Cardiac muscle cell (in vitro differentiated cells and primary cell): ENCODE measurements around the gene RUSC1. TPM values are rescaled to one million over a fixed set of nuclear protein-coding genes. Genes with fewer than 3 reads are reported as not detected.

Experiments
- DNase-seq, 2 donors: peaks; one replicate each; pipeline versions ENCODE4 v3.0.0 to v3.0.0-alpha.2; 2010 to 2017; ENCODE audit warnings: low read depth in 1 of 2, low spot score in 1 of 2
- H3K27ac ChIP-seq: fragments of 200-600 bp; sonication (generic); 2 replicates; pipeline ENCODE4 v1.5.1; 2016
- H3K27me3 ChIP-seq: fragments of 200-600 bp; sonication (generic); 2 replicates; pipeline ENCODE4 v1.6.0; 2016; ENCODE audit warnings: control low read depth
- H3K36me3 ChIP-seq: fragments of 200-600 bp; sonication (generic); 2 replicates; pipeline ENCODE4 v1.5.1; 2016; ENCODE audit warnings: control low read depth
- H3K4me1 ChIP-seq: fragments of 200-600 bp; sonication (generic); 2 replicates; pipeline ENCODE4 v1.8.1; 2017; ENCODE audit warnings: low read depth, mild to moderate bottlenecking, mixed run types
- H3K4me3 ChIP-seq: fragments of 200-600 bp; sonication (generic); 2 replicates; pipeline ENCODE4 v1.5.1; 2016; ENCODE audit warnings: mild to moderate bottlenecking
- H3K9me3 ChIP-seq: fragments of 200-600 bp; sonication (generic); 2 replicates; pipeline ENCODE4 v1.5.1; 2017; ENCODE audit warnings: low read depth, mild to moderate bottlenecking, control low read depth
- polyA plus RNA-seq: library from polyadenylated mRNA; unstranded; fragments of >200 nt; fragmentation: Nextera tagmentation; extraction: Ambion mirVana; gene quantifications from 2 replicates; pipeline ENCODE4 v1.2.1, GENCODE V29; 2016
- total RNA-seq: library from RNA; depleted of rRNA; stranded (reverse); fragments of >200 nt; gene quantifications from 2 replicates; pipeline ENCODE4 v1.2.3, GENCODE V29; 2016
- TF ChIP-seq, protein P1 (sequence below): IDR thresholded peaks from 2 replicates; pipeline ENCODE4 v1.5.1; 2012; ENCODE audit warnings: low read depth, mild to moderate bottlenecking, low read length

RUSC1 gene
- total and polyA plus RNA-seq, 2 experiments from 2014 or later = 25.9 to 44.4 TPM

DNA sequence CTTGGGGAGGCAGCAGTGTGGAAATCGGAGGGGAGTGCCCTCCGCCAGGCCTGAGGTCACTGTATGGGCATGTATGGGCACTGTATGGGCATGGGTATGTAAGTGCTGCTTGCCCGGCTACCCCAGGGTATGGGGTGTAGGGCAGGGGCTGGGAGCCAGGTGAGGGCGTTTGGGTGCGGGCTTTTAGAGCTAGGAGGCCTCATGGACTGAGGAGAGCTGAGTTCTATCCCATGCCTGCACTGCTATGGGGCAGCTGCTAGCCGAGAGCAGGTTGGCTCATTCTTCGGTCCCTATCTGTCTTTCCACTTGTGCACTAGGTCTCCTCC is 24.8 kb upstream of the RUSC1 start:
- Histone ChIP-seq H3K27me3 (peaks cover 42% of the 10 kb centered on the region), H3K4me1 (peaks cover 12% of the 10 kb centered on the region), H3K9me3 (no peaks in the 10 kb centered on the region), H3K4me3 (no peak overlapping the region), H3K27ac (no peak overlapping the region), H3K36me3 (no peaks in the 10 kb centered on the region)
- TF ChIP-seq, protein P1, sequence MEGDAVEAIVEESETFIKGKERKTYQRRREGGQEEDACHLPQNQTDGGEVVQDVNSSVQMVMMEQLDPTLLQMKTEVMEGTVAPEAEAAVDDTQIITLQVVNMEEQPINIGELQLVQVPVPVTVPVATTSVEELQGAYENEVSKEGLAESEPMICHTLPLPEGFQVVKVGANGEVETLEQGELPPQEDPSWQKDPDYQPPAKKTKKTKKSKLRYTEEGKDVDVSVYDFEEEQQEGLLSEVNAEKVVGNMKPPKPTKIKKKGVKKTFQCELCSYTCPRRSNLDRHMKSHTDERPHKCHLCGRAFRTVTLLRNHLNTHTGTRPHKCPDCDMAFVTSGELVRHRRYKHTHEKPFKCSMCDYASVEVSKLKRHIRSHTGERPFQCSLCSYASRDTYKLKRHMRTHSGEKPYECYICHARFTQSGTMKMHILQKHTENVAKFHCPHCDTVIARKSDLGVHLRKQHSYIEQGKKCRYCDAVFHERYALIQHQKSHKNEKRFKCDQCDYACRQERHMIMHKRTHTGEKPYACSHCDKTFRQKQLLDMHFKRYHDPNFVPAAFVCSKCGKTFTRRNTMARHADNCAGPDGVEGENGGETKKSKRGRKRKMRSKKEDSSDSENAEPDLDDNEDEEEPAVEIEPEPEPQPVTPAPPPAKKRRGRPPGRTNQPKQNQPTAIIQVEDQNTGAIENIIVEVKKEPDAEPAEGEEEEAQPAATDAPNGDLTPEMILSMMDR = no peak
- no peak for DNase-seq

DNA sequence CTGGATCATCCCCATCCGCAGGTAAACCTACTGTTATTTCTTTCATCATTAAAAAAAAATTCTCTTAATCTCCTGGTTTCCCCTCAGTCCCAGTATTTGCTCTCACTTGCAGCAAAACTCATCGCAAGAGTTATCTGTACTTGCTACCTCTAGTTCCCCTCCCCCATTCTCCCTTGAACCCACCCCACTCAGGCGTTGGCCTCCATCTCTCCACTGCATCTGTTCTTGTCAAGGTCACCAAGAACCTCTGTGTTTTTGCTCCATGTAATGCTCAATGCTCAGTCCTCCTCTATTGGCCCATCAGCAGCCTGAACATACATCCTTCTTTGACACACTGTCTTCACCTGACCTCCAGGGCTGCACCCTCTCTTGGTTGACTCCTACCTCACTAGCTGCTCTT is 24.0 kb upstream of the RUSC1 start:
- peaks cover 12% of the 10 kb centered on the region for H3K4me1 ChIP-seq
- peaks cover 42% of the 10 kb centered on the region for H3K27me3 ChIP-seq
- TF ChIP-seq, protein P1 = no peak
- H3K9me3 ChIP-seq = no peaks in the 10 kb centered on the region
- H3K4me3 ChIP-seq = no peak overlapping the region
- H3K36me3 ChIP-seq = no peaks in the 10 kb centered on the region
- H3K27ac ChIP-seq = no peak overlapping the region
- DNase-seq = no peak

DNA sequence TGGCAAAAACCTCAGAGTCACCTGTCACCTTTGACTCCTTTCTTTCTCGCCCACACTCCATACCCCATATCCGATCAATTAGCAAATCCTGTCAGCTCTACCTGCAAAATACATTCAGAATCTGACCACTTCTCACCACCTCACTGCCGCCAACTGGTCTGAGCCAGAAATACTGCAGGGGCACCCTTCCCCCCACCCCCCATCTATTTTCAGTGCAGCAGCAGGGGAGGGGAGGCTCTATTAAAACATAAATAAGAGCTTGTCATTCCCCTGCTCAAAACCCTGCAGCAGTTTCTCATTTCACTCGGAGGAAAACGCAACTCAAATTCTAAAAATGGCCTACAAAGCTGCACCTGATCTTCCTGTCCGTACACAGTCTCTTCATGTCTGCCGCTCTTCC is 23.3 kb upstream of the RUSC1 start:
- no peak for DNase-seq
- H3K36me3 ChIP-seq = no peaks in the 10 kb centered on the region
- H3K27ac ChIP-seq = peak overlapping the region; percentile 31
- TF ChIP-seq, protein P1 = no peak
- H3K4me1 ChIP-seq = peaks cover 12% of the 10 kb centered on the region
- H3K27me3 ChIP-seq = peaks cover 40% of the 10 kb centered on the region
- H3K4me3 ChIP-seq = no peak overlapping the region
- no peaks in the 10 kb centered on the region for H3K9me3 ChIP-seq

DNA sequence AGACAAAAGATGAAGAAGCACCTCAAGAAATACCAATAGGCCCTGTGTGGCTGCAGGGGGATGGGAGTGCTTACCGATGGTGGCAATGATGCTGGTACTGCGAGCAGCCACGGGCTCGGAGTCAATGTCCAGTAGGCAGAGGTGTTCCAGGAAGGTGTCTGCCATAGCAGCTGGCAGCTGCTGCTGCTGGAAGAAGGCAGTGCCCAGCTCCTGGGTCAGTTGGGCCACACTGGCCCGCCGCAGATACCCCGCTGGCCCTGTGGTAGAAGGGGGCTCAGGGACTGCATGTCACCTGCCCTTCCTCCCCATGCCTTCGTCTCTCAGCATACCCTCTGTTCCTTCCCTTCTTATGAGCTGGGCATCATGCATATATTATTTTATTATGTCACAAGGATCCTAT is 20.7 kb upstream of the RUSC1 start:
- no peaks in the 10 kb centered on the region for H3K36me3 ChIP-seq
- H3K4me1 ChIP-seq = peaks cover 12% of the 10 kb centered on the region
- no peak overlapping the region for H3K4me3 ChIP-seq
- H3K9me3 ChIP-seq = no peaks in the 10 kb centered on the region
- DNase-seq = no peak
- TF ChIP-seq, protein P1 = no peak
- H3K27me3 ChIP-seq = peaks cover 15% of the 10 kb centered on the region
- no peak overlapping the region for H3K27ac ChIP-seq

DNA sequence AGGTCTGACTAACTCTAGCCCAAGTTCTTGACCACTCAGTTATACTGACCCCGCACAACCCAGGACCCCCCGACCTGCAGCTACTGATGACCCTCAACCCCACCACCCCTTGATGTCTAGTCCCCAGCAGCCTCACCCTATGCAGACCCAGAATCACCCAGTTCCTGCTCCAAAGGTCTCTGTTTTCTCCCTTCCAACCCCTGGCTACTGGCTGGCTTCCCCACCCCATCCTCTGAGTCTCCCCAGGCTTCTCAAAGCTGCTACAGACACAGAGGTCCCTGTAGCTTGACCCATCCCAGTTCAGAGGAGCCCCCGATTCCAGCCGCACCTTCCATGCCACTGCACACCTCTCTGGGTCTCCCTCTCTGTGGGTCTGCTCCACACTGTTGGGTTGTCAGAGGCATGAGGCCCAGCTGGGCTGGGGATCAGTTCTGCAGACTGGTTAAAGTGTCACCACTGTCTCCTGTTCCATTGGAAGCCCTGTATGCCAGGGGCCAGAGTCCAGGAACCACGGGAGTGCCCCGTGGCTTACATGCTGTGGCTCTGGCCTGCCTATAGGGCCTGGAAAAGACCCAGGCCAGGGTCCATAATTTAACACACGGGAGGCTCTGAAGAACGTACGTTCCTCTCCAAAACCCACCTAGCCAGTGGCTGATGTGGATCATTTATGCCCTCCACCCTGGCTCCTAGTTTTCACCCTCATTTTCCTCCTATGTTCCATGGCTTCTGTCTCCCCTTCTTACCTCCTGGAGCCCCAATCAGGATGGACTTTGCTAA is 20.0 kb upstream of the RUSC1 start:
- H3K9me3 ChIP-seq = no peaks in the 10 kb centered on the region
- H3K27me3 ChIP-seq = peaks cover 8% of the 10 kb centered on the region
- H3K4me1 ChIP-seq = peaks cover 12% of the 10 kb centered on the region
- no peak for DNase-seq
- H3K4me3 ChIP-seq = no peak overlapping the region
- no peaks in the 10 kb centered on the region for H3K36me3 ChIP-seq
- TF ChIP-seq, protein P1 = no peak
- H3K27ac ChIP-seq = no peak overlapping the region
